NCI-H774 (cell line): ENCODE results near the gene PDE3A.

Experiments used
- DNase-seq: peaks from one replicate; lab custom pipeline; 2025; lab: John Stamatoyannopoulos, UW

PDE3A gene

GRCh38 chr12:20716037-20716436 is 347.7 kb downstream of the PDE3A start:
- peak; percentile 16 for DNase-seq

- no peak for DNase-seq
Measured at GRCh38 chr12:20716985-20717384, 348.6 kb downstream of the PDE3A start.

- DNase-seq: no peak
Measured at GRCh38 chr12:20718294-20718693, 350.0 kb downstream of the PDE3A start.

GRCh38 chr12:20722142-20722541 is 353.8 kb downstream of the PDE3A start:
- no peak for DNase-seq

GRCh38 chr12:20731274-20731673 is 362.9 kb downstream of the PDE3A start:
- no peak for DNase-seq
